ENCODE results near the gene GUCD1. TPM values are rescaled to one million over a fixed set of nuclear protein-coding genes. Genes with fewer than 3 reads are reported as not detected.
A peak's percentile ranks its signal among the peaks of the same experiment; 100 is the strongest.

Gene GUCD1
- total and polyA plus RNA-seq, 2 of the 13 experiments (the other 11 are each of a cell fraction or from before 2014, with no cell fraction given) = 128 to 245 TPM

- no peak for TF ChIP-seq RAD21 (CRISPR knock-in tag; IDR thresholded peaks at IDR 0.05)
- TF ChIP-seq, protein P1, sequence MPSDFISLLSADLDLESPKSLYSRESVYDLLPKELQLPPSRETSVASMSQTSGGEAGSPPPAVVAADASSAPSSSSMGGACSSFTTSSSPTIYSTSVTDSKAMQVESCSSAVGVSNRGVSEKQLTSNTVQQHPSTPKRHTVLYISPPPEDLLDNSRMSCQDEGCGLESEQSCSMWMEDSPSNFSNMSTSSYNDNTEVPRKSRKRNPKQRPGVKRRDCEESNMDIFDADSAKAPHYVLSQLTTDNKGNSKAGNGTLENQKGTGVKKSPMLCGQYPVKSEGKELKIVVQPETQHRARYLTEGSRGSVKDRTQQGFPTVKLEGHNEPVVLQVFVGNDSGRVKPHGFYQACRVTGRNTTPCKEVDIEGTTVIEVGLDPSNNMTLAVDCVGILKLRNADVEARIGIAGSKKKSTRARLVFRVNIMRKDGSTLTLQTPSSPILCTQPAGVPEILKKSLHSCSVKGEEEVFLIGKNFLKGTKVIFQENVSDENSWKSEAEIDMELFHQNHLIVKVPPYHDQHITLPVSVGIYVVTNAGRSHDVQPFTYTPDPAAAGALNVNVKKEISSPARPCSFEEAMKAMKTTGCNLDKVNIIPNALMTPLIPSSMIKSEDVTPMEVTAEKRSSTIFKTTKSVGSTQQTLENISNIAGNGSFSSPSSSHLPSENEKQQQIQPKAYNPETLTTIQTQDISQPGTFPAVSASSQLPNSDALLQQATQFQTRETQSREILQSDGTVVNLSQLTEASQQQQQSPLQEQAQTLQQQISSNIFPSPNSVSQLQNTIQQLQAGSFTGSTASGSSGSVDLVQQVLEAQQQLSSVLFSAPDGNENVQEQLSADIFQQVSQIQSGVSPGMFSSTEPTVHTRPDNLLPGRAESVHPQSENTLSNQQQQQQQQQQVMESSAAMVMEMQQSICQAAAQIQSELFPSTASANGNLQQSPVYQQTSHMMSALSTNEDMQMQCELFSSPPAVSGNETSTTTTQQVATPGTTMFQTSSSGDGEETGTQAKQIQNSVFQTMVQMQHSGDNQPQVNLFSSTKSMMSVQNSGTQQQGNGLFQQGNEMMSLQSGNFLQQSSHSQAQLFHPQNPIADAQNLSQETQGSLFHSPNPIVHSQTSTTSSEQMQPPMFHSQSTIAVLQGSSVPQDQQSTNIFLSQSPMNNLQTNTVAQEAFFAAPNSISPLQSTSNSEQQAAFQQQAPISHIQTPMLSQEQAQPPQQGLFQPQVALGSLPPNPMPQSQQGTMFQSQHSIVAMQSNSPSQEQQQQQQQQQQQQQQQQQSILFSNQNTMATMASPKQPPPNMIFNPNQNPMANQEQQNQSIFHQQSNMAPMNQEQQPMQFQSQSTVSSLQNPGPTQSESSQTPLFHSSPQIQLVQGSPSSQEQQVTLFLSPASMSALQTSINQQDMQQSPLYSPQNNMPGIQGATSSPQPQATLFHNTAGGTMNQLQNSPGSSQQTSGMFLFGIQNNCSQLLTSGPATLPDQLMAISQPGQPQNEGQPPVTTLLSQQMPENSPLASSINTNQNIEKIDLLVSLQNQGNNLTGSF (CRISPR knock-in tag; IDR thresholded peaks at IDR 0.05) = no peak
- TF ChIP-seq ZFAT (CRISPR knock-in tag; conservative IDR thresholded peaks at IDR 0.05) = no peak
- no peak for TF ChIP-seq ZNF251 (CRISPR knock-in tag; IDR thresholded peaks at IDR 0.05)
- TF ChIP-seq MYC (CRISPR knock-in tag; IDR thresholded peaks at IDR 0.05; ENCODE audit: borderline replicate concordance) = peak; percentile 65; the same call in 1 of the 2 replicates
- no peak for TF ChIP-seq PAWR (CRISPR knock-in tag; IDR thresholded peaks at IDR 0.05; ENCODE audit: borderline replicate concordance)
- TF ChIP-seq ZNF234 (CRISPR knock-in tag; conservative IDR thresholded peaks at IDR 0.05) = no peak
- TF ChIP-seq, protein P2, sequence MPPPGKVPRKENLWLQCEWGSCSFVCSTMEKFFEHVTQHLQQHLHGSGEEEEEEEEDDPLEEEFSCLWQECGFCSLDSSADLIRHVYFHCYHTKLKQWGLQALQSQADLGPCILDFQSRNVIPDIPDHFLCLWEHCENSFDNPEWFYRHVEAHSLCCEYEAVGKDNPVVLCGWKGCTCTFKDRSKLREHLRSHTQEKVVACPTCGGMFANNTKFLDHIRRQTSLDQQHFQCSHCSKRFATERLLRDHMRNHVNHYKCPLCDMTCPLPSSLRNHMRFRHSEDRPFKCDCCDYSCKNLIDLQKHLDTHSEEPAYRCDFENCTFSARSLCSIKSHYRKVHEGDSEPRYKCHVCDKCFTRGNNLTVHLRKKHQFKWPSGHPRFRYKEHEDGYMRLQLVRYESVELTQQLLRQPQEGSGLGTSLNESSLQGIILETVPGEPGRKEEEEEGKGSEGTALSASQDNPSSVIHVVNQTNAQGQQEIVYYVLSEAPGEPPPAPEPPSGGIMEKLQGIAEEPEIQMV (CRISPR knock-in tag; IDR thresholded peaks at IDR 0.05; ENCODE audit: low read depth) = no peak
- 0 out of 4 replicates have a peak, but pooled peaks of 1 of the 2 experiments have one; percentile 21 for TF ChIP-seq ATF4 (CRISPR knock-in tag; IDR thresholded peaks at IDR 0.05)
- no peak for TF ChIP-seq PAX8 (CRISPR knock-in tag; IDR thresholded peaks at IDR 0.05; ENCODE audit: borderline replicate concordance)
- TF ChIP-seq NCOA1 (CRISPR knock-in tag; IDR thresholded peaks at IDR 0.05) = no peak
- no peak for TF ChIP-seq MYNN (CRISPR knock-in tag; IDR thresholded peaks at IDR 0.05; ENCODE audit: low read depth)
- TF ChIP-seq, protein P3, sequence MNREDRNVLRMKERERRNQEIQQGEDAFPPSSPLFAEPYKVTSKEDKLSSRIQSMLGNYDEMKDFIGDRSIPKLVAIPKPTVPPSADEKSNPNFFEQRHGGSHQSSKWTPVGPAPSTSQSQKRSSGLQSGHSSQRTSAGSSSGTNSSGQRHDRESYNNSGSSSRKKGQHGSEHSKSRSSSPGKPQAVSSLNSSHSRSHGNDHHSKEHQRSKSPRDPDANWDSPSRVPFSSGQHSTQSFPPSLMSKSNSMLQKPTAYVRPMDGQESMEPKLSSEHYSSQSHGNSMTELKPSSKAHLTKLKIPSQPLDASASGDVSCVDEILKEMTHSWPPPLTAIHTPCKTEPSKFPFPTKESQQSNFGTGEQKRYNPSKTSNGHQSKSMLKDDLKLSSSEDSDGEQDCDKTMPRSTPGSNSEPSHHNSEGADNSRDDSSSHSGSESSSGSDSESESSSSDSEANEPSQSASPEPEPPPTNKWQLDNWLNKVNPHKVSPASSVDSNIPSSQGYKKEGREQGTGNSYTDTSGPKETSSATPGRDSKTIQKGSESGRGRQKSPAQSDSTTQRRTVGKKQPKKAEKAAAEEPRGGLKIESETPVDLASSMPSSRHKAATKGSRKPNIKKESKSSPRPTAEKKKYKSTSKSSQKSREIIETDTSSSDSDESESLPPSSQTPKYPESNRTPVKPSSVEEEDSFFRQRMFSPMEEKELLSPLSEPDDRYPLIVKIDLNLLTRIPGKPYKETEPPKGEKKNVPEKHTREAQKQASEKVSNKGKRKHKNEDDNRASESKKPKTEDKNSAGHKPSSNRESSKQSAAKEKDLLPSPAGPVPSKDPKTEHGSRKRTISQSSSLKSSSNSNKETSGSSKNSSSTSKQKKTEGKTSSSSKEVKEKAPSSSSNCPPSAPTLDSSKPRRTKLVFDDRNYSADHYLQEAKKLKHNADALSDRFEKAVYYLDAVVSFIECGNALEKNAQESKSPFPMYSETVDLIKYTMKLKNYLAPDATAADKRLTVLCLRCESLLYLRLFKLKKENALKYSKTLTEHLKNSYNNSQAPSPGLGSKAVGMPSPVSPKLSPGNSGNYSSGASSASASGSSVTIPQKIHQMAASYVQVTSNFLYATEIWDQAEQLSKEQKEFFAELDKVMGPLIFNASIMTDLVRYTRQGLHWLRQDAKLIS (CRISPR knock-in tag; IDR thresholded peaks at IDR 0.05) = no peak
- no peak for TF ChIP-seq DBP (CRISPR knock-in tag; IDR thresholded peaks at IDR 0.05; ENCODE audit: not compliant biosample characterization)
- no peak for TF ChIP-seq ZNF891 (CRISPR knock-in tag; IDR thresholded peaks at IDR 0.05)
- TF ChIP-seq, protein P4, sequence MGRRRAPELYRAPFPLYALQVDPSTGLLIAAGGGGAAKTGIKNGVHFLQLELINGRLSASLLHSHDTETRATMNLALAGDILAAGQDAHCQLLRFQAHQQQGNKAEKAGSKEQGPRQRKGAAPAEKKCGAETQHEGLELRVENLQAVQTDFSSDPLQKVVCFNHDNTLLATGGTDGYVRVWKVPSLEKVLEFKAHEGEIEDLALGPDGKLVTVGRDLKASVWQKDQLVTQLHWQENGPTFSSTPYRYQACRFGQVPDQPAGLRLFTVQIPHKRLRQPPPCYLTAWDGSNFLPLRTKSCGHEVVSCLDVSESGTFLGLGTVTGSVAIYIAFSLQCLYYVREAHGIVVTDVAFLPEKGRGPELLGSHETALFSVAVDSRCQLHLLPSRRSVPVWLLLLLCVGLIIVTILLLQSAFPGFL (CRISPR knock-in tag; IDR thresholded peaks at IDR 0.05) = no peak
Observed at GRCh38 chr22:24500277-24500820, 54.6 kb downstream of the GUCD1 start (continued).
